ENCODE data around the gene NEK1.
"Not testable (repeated sequence)": the region's sequence is repeated elsewhere in the genome, so short reads cannot be mapped to it uniquely, and the experiment has no call there.

DNA sequence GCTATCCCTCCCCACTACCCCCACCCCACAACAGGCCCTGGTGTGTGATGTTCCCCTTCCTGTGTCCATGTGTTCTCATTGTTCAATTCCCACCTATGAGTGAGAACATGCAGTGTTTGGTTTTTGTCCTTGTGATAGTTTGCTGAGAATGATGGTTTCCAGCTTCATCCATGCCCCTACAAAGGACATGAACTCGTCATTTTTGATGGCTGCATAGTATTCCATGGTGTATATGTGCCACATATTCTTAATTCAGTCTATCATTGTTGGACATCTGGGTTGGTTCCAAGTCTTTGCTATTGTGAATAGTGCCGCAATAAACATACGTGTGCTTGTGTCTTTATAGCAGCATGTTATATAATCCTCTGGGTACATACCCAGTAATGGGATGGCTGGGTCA is 118.1 kb downstream of the NEK1 start:
- TF ChIP-seq POLR2AphosphoS5, POLR2A (IDR thresholded peaks at IDR 0.05; ENCODE audit: low read depth, low read length): not testable (repeated sequence)
